ENCODE data around the gene CSH2. TPM values are rescaled to one million over a fixed set of nuclear protein-coding genes. Genes with fewer than 3 reads are reported as not detected.
"Not testable (repeated sequence)": the region's sequence is repeated elsewhere in the genome, so short reads cannot be mapped to it uniquely, and the experiment has no call there.

Gene CSH2
- total and polyA plus RNA-seq, 9 of the 15 experiments (the other 6 are each of a cell fraction or from before 2014, with no cell fraction given): not detected

DNA sequence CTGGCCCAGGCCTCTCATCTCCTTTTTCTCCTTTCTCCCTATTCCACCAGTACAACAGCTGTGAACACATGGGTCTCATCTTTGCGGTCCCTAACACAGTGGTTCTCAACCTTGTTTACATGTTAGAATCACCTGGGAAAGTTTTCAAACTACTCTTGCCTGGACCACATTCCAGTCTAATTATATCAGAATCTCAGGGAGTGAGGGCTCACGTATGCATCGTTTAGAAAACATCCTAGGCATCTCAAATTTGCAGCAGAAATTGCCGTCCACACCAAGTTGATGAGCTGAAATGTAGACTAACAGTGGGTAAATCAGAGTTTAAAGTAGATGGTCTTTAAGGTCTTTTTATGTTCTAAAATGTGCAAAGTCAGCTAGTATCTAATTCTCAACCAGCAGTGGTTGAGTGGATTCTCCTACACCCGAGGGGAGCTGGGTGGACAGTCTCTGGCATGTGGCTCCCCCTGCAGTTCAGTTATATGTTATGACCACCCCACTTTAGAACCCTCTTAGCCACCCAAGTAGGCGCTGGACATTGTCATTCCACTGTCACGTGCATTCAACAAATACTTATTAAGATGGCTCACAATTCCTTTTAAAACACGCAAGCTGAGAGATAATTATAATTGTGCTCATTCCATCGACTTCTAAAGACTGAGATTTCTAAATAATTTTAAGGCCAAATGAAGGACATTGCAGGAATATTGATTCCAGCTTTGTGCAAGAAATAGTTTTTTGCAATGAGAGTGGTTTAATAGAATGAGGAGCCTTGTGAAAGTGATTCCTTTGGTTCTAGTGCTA, 3.8 kb downstream of the CSH2 start:
- CTCF ChIA-PET (ENCODE audit: low intra/inter-chr PET ratio); in situ Hi-C loops (cut with MboI); FAIRE-seq; H3K9me3 ChIP-seq (replicated peaks; ENCODE audit: control insufficient read depth, insufficient read depth, low read depth, low read length); H3K4me2 ChIP-seq (ENCODE audit: insufficient read depth, low read length); H3K4me3 ChIP-seq; H2AFZ ChIP-seq (ENCODE audit: low read depth, low read length); intact Hi-C loops (cut with micrococcal nuclease); H4K20me1 ChIP-seq (replicated peaks; ENCODE audit: control insufficient read depth, insufficient read depth, low read length); H3K27ac ChIP-seq (ENCODE audit: extremely low read depth, low read depth, low read length); H3K9me1 ChIP-seq (ENCODE audit: control insufficient read depth, insufficient read depth, low read length); BruUV-seq (replicated peaks); H3K4me1 ChIP-seq (replicated peaks in 1 of 2; ENCODE audit: control insufficient read depth in 2 of 2, insufficient read depth in 2 of 2, low read length in 2 of 2); H3K79me2 ChIP-seq (ENCODE audit: control insufficient read depth, insufficient read depth, low read length); H3K36me3 ChIP-seq (ENCODE audit: control insufficient read depth, insufficient read depth, low read length); H3K9ac ChIP-seq (ENCODE audit: insufficient read depth in 1 of 2, low read depth in 2 of 2, low read length in 2 of 2); H3K27me3 ChIP-seq (ENCODE audit: control insufficient read depth in 2 of 2, insufficient read depth in 2 of 2, low read length in 2 of 2): not testable (repeated sequence)
- WGBS (ENCODE audit: insufficient coverage, low coverage, missing lambda C conversion rate): 29% methylated on average over 8 of the region's 9 CpGs
- TF ChIP-seq RAD21 (CRISPR knock-in tag; conservative IDR thresholded peaks at IDR 0.05 in 1 of 2, IDR thresholded peaks at IDR 0.05 in 1 of 2): peak in 1 of 2 experiments; percentile 26; a peak in 1 of 4 replicates
- TF ChIP-seq, protein P1, sequence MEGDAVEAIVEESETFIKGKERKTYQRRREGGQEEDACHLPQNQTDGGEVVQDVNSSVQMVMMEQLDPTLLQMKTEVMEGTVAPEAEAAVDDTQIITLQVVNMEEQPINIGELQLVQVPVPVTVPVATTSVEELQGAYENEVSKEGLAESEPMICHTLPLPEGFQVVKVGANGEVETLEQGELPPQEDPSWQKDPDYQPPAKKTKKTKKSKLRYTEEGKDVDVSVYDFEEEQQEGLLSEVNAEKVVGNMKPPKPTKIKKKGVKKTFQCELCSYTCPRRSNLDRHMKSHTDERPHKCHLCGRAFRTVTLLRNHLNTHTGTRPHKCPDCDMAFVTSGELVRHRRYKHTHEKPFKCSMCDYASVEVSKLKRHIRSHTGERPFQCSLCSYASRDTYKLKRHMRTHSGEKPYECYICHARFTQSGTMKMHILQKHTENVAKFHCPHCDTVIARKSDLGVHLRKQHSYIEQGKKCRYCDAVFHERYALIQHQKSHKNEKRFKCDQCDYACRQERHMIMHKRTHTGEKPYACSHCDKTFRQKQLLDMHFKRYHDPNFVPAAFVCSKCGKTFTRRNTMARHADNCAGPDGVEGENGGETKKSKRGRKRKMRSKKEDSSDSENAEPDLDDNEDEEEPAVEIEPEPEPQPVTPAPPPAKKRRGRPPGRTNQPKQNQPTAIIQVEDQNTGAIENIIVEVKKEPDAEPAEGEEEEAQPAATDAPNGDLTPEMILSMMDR (IDR thresholded peaks at IDR 0.05 in 2 of 3, conservative IDR thresholded peaks at IDR 0.05 in 1 of 3; ENCODE audit: insufficient read depth in 2 of 3, low read depth in 1 of 3, low read length in 3 of 3): peak; percentile 43 to 56 (median 45)
- peak; percentile 25; the same call in 1 of the 2 replicates for TF ChIP-seq BHLHE40 (IDR thresholded peaks at IDR 0.05; ENCODE audit: low read length)
- peak; percentile 74 for TF ChIP-seq MAFF (IDR thresholded peaks at IDR 0.05; ENCODE audit: low read length)
- peak; percentile 39; the same call in 1 of the 2 replicates for TF ChIP-seq ZNF175 (CRISPR knock-in tag; IDR thresholded peaks at IDR 0.05; ENCODE audit: low read depth)
- TF ChIP-seq MAFK (IDR thresholded peaks at IDR 0.05; ENCODE audit: low read length): peak; percentile 70
- peak; percentile 89 for TF ChIP-seq ZNF316 (IDR thresholded peaks at IDR 0.05)
- peak; percentile 79 for TF ChIP-seq MAFG (tag; conservative IDR thresholded peaks at IDR 0.05)
- TF ChIP-seq C11orf30 (IDR thresholded peaks at IDR 0.05; ENCODE audit: low read depth): peak; percentile 81
- TF ChIP-seq, protein P2, sequence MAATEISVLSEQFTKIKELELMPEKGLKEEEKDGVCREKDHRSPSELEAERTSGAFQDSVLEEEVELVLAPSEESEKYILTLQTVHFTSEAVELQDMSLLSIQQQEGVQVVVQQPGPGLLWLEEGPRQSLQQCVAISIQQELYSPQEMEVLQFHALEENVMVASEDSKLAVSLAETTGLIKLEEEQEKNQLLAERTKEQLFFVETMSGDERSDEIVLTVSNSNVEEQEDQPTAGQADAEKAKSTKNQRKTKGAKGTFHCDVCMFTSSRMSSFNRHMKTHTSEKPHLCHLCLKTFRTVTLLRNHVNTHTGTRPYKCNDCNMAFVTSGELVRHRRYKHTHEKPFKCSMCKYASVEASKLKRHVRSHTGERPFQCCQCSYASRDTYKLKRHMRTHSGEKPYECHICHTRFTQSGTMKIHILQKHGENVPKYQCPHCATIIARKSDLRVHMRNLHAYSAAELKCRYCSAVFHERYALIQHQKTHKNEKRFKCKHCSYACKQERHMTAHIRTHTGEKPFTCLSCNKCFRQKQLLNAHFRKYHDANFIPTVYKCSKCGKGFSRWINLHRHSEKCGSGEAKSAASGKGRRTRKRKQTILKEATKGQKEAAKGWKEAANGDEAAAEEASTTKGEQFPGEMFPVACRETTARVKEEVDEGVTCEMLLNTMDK (IDR thresholded peaks at IDR 0.05; ENCODE audit: borderline replicate concordance, insufficient read depth, low read depth, low read length, poor library complexity, severe bottlenecking): peak; percentile 18
- POLR2A ChIA-PET: interaction anchor here (1.1 to 1.3 kb wide), 2 partner anchors 9 to 19 kb away, joined by 3 to 5 read pairs; no protein-coding TSS in a partner anchor
- ATAC-seq: peak; percentile 86
- peak; percentile 31 to 49 (median 44) for DNase-seq (ENCODE audit: extremely low read depth in 1 of 4, low spot score in 3 of 4)

Data from K562 (cell line).